Neuronal stem cell (in vitro differentiated cells): Measurements from ENCODE around the gene UBE2C.
"Not testable (repeated sequence)": the region's sequence is repeated elsewhere in the genome, so short reads cannot be mapped to it uniquely, and the experiment has no call there.

ENCODE experiments used
- DNase-seq: peaks from one replicate; pipeline ENCODE4 v3.0.0-alpha.2; 2013; ENCODE audit warnings: low spot score
- H2AFZ ChIP-seq: one replicate; pipeline ENCODE4 v1.6.1; 2013; ENCODE audit warnings: mild to moderate bottlenecking, low read length, inconsistent platforms
- H2AK5ac ChIP-seq: 2 replicates; pipeline ENCODE4 v1.6.1; 2013; ENCODE audit warnings: low read depth, mild to moderate bottlenecking, inconsistent platforms, low read length, moderate library complexity, mixed read lengths
- H2BK120ac ChIP-seq: 2 replicates; pipeline ENCODE4 v1.6.1; 2013; ENCODE audit warnings: low read depth, mild to moderate bottlenecking, inconsistent platforms, low read length, moderate library complexity, mixed read lengths
- H2BK12ac ChIP-seq: one replicate; pipeline ENCODE4 v1.6.1; 2013; ENCODE audit warnings: low read length, inconsistent platforms
- H2BK15ac ChIP-seq: 2 replicates; pipeline ENCODE4 v1.6.1; 2013; ENCODE audit warnings: mild to moderate bottlenecking, low read length, inconsistent platforms, mixed read lengths
- H2BK5ac ChIP-seq: one replicate; pipeline ENCODE4 v1.6.1; 2013; ENCODE audit warnings: inconsistent platforms, mild to moderate bottlenecking, low read length, moderate library complexity
- H3K14ac ChIP-seq: one replicate; pipeline ENCODE4 v1.6.1; 2013; ENCODE audit warnings: low read length, inconsistent platforms
- H3K18ac ChIP-seq: 2 replicates; pipeline ENCODE4 v1.6.1; 2013; ENCODE audit warnings: low read length, inconsistent platforms
- H3K23ac ChIP-seq: 2 replicates; pipeline ENCODE4 v1.6.1; 2013; ENCODE audit warnings: low read depth, mild to moderate bottlenecking, mixed read lengths, low read length, inconsistent platforms; ENCODE audit not compliant: poor library complexity
- H3K27ac ChIP-seq: replicated peaks from 3 replicates; pipeline ENCODE4 v1.5.1; 2013; ENCODE audit warnings: low read length, inconsistent platforms
- H3K27me3 ChIP-seq, 3 experiments: 2 replicates each; pipeline ENCODE4 v1.6.1; 2013; ENCODE audit warnings: low read length in 3 of 3, mild to moderate bottlenecking in 2 of 3, inconsistent platforms in 1 of 3, low read depth in 1 of 3, mixed read lengths in 1 of 3, moderate library complexity in 1 of 3; ENCODE audit not compliant: control insufficient read depth in 3 of 3, insufficient read depth in 3 of 3
- H3K36me3 ChIP-seq, 2 donors: replicated peaks in 1 of 2; 2 replicates each; pipeline ENCODE4 v1.6.1; 2013; ENCODE audit warnings: low read length in 2 of 2; ENCODE audit not compliant: control insufficient read depth in 2 of 2, insufficient read depth in 2 of 2
- H3K4ac ChIP-seq: 2 replicates; pipeline ENCODE4 v1.6.1; 2013; ENCODE audit warnings: inconsistent platforms, mild to moderate bottlenecking, low read length, moderate library complexity
- H3K4me1 ChIP-seq, 2 donors: 1 replicate in 1 of 2; 2 replicates in 1 of 2; pipeline ENCODE4 v1.6.1; 2013; ENCODE audit warnings: low read length in 2 of 2, low read depth in 1 of 2; ENCODE audit not compliant: control insufficient read depth in 2 of 2, insufficient read depth in 1 of 2
- H3K4me2 ChIP-seq: one replicate; pipeline ENCODE4 v1.6.1; 2013; ENCODE audit warnings: mild to moderate bottlenecking, low read length, inconsistent platforms; ENCODE audit not compliant: insufficient read depth, poor library complexity, severe bottlenecking
- H3K4me3 ChIP-seq, 2 donors: 2 replicates each; pipeline ENCODE4 v1.5.1; 2013; ENCODE audit warnings: low read length in 2 of 2, mild to moderate bottlenecking in 2 of 2, inconsistent platforms in 1 of 2, moderate library complexity in 1 of 2
- H3K79me1 ChIP-seq: one replicate; pipeline ENCODE4 v1.6.1; 2013; ENCODE audit warnings: low read depth, mild to moderate bottlenecking, inconsistent platforms, low read length, moderate library complexity
- H3K9ac ChIP-seq: one replicate; pipeline ENCODE4 v1.6.1; 2013; ENCODE audit warnings: mild to moderate bottlenecking, low read depth, low read length, inconsistent platforms; ENCODE audit not compliant: poor library complexity
- H3K9me3 ChIP-seq, 2 donors: replicated peaks in 1 of 2; 2 replicates each; pipeline versions ENCODE3 to v1.6.1; 2013; ENCODE audit warnings: low read length in 2 of 2, mild to moderate bottlenecking in 2 of 2, inconsistent platforms in 1 of 2, low read depth in 1 of 2, mixed read lengths in 1 of 2, moderate library complexity in 1 of 2; ENCODE audit not compliant: control insufficient read depth in 2 of 2, insufficient read depth in 1 of 2
- H4K8ac ChIP-seq: one replicate; pipeline ENCODE4 v1.6.1; 2013; ENCODE audit warnings: low read depth, mild to moderate bottlenecking, inconsistent platforms, low read length, moderate library complexity
- H4K91ac ChIP-seq: one replicate; pipeline ENCODE4 v1.6.1; 2013; ENCODE audit warnings: low read length, low read depth, mild to moderate bottlenecking, inconsistent platforms; ENCODE audit not compliant: poor library complexity
- WGBS, 2 donors: extraction: QIAGEN DNeasy Blood & Tissue Kit; methylation state at CpG; one replicate each; pipeline ENCODE4 v1.1.7; 2013; ENCODE audit warnings: missing lambda C conversion rate in 2 of 2, mixed read lengths in 1 of 2; ENCODE audit not compliant: insufficient read length in 2 of 2, insufficient replicate concordance in 1 of 2; ENCODE audit errors: extremely low coverage in 2 of 2; 5-methylcytosine and 5-hydroxymethylcytosine counted together

Gene UBE2C

DNA sequence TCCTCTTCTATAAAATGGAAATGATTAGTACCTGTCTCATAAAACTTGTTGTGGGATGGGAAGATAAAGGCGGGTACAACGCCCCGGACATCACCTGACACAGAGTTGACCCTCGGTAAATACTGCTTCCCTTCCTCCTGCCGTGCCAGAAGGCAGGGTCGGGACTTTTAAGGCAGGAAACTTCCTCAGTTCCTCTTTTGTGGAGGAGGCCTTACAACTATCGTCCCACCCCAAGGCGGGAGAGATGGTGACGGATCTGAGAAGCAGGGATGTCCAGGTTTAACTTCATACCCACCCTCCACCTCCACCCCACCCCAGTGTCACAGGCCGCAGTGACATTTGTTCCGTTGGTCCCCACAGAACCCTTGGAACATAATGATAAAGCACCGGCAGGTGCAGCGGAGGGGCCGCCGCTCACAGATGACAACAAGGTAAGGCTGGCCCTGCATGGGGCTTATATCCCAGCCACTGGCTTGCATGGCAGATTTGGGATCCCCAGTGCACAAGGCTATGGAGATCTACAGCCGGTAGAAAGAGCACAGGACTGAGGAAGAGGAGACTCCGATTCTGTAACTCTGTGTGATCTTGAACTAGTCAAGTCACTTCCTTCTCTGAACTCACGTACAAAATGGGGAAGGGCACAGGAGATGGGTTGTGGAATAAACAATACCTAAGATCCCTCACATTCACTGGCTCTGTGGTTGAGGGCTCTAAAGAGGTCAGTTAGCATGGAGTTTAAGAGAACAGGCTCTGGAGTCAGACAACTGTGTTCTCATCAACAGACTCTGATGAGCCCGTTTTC is 19.9 kb upstream of the UBE2C start:
- Histone ChIP-seq H4K8ac (no peak overlapping the region), H2BK15ac (no peak overlapping the region), H3K27ac (no peak overlapping the region), H2AFZ (peak overlapping the region; percentile 90), H3K4me1 (peaks cover 8 to 9% of the 10 kb centered on the region in 2 donors), H3K4me2 (peak overlapping the region; percentile 72), H3K4ac (no peak overlapping the region), H3K79me1 (peaks cover 6% of the 10 kb centered on the region), H3K27me3 (no peaks in the 10 kb centered on the region), H4K91ac (no peak overlapping the region), H2BK120ac (no peak overlapping the region), H3K23ac (no peak overlapping the region), H3K14ac (no peak overlapping the region), H2BK12ac (no peak overlapping the region), H3K9ac (peak overlapping the region; percentile 92), H3K4me3 (peak overlapping the region; percentile 88 to 98), H3K18ac (no peak overlapping the region), H3K36me3 (peaks cover 15 to 33% of the 10 kb centered on the region in 2 donors), H2AK5ac (no peak overlapping the region), H2BK5ac (no peak overlapping the region), H3K9me3 (no peaks in the 10 kb centered on the region)
- WGBS, 2 donors, result no CpG with 5 or more reads among the region's 19 CpGs
- no peak for DNase-seq

DNA sequence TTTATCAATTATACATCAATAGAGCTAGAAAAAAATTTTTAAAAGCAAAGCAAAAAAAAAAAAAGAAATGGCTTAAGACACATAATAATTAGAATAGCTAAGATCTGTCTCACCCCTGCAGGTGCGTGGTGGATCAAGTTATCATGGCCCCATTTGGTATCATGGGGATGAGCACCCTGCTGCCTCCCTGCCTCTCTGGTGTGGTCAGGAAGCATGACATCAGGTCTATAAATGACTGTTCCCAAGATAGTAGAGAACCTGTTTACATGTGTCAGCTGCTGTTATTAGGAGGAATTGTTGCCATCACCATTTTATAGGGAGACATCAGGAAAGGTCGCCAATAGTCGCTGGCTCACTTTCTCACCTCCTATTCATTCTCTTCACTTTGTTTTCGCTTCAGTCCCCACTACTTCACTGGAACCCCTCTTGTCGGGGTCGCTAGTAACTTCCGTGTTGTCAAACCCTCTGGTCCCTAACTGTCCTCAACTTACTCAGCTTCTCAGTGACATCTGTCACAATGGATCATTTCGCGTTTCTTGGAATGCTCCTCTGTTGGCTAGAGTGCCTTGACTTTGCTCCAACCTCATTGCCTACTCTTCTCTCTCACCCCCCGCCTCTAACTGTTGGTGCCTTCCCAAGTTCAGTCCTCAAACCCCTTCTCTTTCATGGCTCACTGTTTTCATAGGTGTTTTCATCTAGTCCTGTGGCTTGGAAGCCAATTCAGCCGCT is 15.9 kb upstream of the UBE2C start:
- H3K4me1 ChIP-seq, result peaks cover 7 to 8% of the 10 kb centered on the region in 2 donors
- no peak overlapping the region for H3K4ac ChIP-seq
- no peak for DNase-seq
- no peak overlapping the region for H3K27ac ChIP-seq
- H2AFZ ChIP-seq, result no peak overlapping the region
- no peak overlapping the region for H2BK12ac ChIP-seq
- no peak overlapping the region for H3K23ac ChIP-seq
- H2BK15ac ChIP-seq, result no peak overlapping the region
- H3K79me1 ChIP-seq, result peaks cover 6% of the 10 kb centered on the region
- WGBS, 2 donors, result no CpG with 5 or more reads among the region's 11 CpGs
- no peak overlapping the region for H3K14ac ChIP-seq
- no peak overlapping the region for H4K91ac ChIP-seq
- no peak overlapping the region for H4K8ac ChIP-seq
- H3K9me3 ChIP-seq, result no peaks in the 10 kb centered on the region
- no peak overlapping the region for H2BK120ac ChIP-seq
- no peaks in the 10 kb centered on the region for H3K27me3 ChIP-seq
- H3K36me3 ChIP-seq, result peaks cover 20 to 52% of the 10 kb centered on the region in 2 donors
- H2AK5ac ChIP-seq, result no peak overlapping the region
- no peak overlapping the region for H3K18ac ChIP-seq
- no peak overlapping the region for H2BK5ac ChIP-seq
- H3K9ac ChIP-seq, result no peak overlapping the region
- H3K4me2 ChIP-seq, result no peak overlapping the region
- no peak overlapping the region for H3K4me3 ChIP-seq

DNA sequence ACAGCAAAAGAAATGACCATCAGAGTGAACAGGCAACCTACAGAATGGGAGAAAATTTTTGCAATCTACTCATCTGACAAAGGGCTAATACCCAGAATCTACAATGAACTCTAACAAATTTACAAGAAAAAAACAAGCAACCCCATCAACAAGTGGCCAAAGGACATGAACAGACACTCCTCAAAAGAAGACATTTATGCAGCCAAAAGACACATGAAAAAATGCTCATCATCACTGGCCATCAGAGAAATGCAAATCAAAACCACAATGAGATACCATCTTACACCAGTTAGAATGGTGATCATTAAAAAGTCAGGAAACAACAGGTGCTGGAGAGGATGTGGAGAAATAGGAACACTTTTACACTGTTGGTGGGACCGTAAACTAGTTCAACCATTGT is 14.9 kb upstream of the UBE2C start:
- H3K18ac ChIP-seq, H3K9ac ChIP-seq, H3K23ac ChIP-seq, H4K91ac ChIP-seq, H3K27me3 ChIP-seq, H3K14ac ChIP-seq, H2BK120ac ChIP-seq, H3K79me1 ChIP-seq, H3K9me3 ChIP-seq, H3K4ac ChIP-seq, H2AK5ac ChIP-seq, DNase-seq, H3K27ac ChIP-seq, H2BK5ac ChIP-seq, H2BK12ac ChIP-seq, H2AFZ ChIP-seq, H3K4me1 ChIP-seq, H2BK15ac ChIP-seq, H3K4me2 ChIP-seq, H4K8ac ChIP-seq, H3K4me3 ChIP-seq: not testable (repeated sequence)
- H3K36me3 ChIP-seq, result peaks cover 26 to 62% of the 10 kb centered on the region in 2 donors
- no CpG with 5 or more reads among the region's 1 CpG for WGBS, 2 donors

DNA sequence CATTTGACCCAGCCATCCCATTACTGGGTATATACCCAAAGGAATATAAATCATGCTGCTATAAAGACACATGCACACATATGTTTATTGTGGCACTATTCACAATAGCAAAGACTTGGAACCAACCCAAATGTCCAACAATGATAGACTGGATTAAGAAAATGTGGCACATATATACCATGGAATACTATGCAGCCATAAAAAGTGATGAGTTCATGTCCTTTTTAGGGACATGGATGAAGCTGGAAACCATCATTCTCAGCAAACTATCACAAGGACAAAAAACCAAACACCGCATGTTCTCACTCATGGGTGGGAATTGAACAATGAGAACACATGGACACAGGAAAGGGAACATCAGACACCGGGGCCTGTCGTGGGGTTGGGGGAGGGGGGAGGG is 14.5 kb upstream of the UBE2C start:
- not testable (repeated sequence) for DNase-seq, H3K27me3 ChIP-seq, H3K4me1 ChIP-seq, H2AFZ ChIP-seq, H3K9me3 ChIP-seq, H2BK12ac ChIP-seq, H3K23ac ChIP-seq, H3K27ac ChIP-seq, H3K18ac ChIP-seq, H2BK15ac ChIP-seq, H3K4ac ChIP-seq, H3K4me2 ChIP-seq, H2BK120ac ChIP-seq, H3K9ac ChIP-seq, H2AK5ac ChIP-seq, H3K79me1 ChIP-seq, H2BK5ac ChIP-seq, H3K14ac ChIP-seq, H3K4me3 ChIP-seq, H4K91ac ChIP-seq, H4K8ac ChIP-seq
- WGBS, 2 donors, result no CpG with 5 or more reads among the region's 3 CpGs
- peaks cover 29 to 66% of the 10 kb centered on the region in 2 donors for H3K36me3 ChIP-seq
